OCI-LY3 (cell line): Measurements from ENCODE around the gene BTBD17.

ENCODE experiments used
- EZH2phosphoT487 ChIP-seq: fragments of 200-600 bp; shearing (Covaris generic); IDR thresholded peaks from 2 replicates; pipeline ENCODE4 v1.6.1; 2018; ENCODE audit warnings: antibody characterized with exemption, mixed run types, low read depth
- TF ChIP-seq, protein P1 (sequence below): fragments of 200-600, 300-600 bp; sonication (generic); IDR thresholded peaks from 2 replicates; pipeline ENCODE4 v1.5.1; 2014; ENCODE audit warnings: antibody characterized with exemption, low read length, low read depth

- TF ChIP-seq, protein P1, sequence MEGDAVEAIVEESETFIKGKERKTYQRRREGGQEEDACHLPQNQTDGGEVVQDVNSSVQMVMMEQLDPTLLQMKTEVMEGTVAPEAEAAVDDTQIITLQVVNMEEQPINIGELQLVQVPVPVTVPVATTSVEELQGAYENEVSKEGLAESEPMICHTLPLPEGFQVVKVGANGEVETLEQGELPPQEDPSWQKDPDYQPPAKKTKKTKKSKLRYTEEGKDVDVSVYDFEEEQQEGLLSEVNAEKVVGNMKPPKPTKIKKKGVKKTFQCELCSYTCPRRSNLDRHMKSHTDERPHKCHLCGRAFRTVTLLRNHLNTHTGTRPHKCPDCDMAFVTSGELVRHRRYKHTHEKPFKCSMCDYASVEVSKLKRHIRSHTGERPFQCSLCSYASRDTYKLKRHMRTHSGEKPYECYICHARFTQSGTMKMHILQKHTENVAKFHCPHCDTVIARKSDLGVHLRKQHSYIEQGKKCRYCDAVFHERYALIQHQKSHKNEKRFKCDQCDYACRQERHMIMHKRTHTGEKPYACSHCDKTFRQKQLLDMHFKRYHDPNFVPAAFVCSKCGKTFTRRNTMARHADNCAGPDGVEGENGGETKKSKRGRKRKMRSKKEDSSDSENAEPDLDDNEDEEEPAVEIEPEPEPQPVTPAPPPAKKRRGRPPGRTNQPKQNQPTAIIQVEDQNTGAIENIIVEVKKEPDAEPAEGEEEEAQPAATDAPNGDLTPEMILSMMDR: no peak
- no peak for TF ChIP-seq EZH2phosphoT487
Measured at GRCh38 chr17:74389084-74389753, 27.6 kb upstream of the BTBD17 start.
